Testis (tissue), 2 donors: ENCODE data around the gene STARD13.

ENCODE experiments used
- POLR2A ChIP-seq: fragments of 450-650 bp; IDR thresholded peaks from one replicate; pipeline ENCODE4 v1.6.1; 2017; ENCODE audit warnings: antibody characterized with exemption, mild to moderate bottlenecking, moderate library complexity
- TF ChIP-seq, protein P1 (sequence below), 3 experiments: fragments of 450-650 bp in 2 of 3; fragments of 200-600 bp in 1 of 3; sonication (generic) in 1 of 3; IDR thresholded peaks; one replicate each; pipeline ENCODE4 v1.5.1; 2016 to 2019; ENCODE audit warnings: antibody characterized with exemption in 3 of 3, mild to moderate bottlenecking in 2 of 3, moderate library complexity in 1 of 3

DNA sequence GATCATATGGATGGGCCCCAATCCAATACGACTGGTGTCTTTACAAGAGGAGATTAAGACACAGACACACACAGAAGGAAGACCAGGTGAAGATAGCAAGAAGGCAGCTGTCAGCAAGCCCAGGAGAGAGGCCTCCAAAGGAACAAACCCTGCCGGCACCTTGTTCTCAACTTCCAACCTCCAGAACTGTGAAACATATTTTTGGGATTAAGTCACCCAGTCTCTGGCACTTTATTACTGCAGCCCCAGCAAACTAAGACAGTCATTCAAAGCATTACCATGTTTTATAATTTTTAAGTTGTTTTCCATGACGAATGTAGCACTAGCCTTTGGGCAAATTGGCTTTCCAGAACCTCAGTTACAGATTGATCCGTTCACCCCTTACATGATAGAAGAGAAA is 11.3 kb downstream of the STARD13 start:
- TF ChIP-seq, protein P1, sequence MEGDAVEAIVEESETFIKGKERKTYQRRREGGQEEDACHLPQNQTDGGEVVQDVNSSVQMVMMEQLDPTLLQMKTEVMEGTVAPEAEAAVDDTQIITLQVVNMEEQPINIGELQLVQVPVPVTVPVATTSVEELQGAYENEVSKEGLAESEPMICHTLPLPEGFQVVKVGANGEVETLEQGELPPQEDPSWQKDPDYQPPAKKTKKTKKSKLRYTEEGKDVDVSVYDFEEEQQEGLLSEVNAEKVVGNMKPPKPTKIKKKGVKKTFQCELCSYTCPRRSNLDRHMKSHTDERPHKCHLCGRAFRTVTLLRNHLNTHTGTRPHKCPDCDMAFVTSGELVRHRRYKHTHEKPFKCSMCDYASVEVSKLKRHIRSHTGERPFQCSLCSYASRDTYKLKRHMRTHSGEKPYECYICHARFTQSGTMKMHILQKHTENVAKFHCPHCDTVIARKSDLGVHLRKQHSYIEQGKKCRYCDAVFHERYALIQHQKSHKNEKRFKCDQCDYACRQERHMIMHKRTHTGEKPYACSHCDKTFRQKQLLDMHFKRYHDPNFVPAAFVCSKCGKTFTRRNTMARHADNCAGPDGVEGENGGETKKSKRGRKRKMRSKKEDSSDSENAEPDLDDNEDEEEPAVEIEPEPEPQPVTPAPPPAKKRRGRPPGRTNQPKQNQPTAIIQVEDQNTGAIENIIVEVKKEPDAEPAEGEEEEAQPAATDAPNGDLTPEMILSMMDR (IDR thresholded peaks at IDR 0.05), result no peak
- TF ChIP-seq POLR2A, result no peak
